T-helper 17 cell (primary cell): ENCODE results near the gene TULP3. TPM values are rescaled to one million over a fixed set of nuclear protein-coding genes. Genes with fewer than 3 reads are reported as not detected.
"Not testable (repeated sequence)": the region's sequence is repeated elsewhere in the genome, so short reads cannot be mapped to it uniquely, and the experiment has no call there.

Experiments
- ATAC-seq: fragments of 150-1000 bp; cut with Tn5 transposase; 2 replicates; pipeline ENCODE4 v1.10.0; 2021; ENCODE audit warnings: mild to moderate bottlenecking, moderate library complexity
- DNase-seq, 3 donors: peaks; one replicate each; pipeline versions ENCODE4 v3.0.0 to v3.0.0-alpha.2; 2020 to 2021
- H3K9me3 ChIP-seq: one replicate; pipeline ENCODE4 v1.7.0; 2013; ENCODE audit warnings: low read length, mild to moderate bottlenecking; ENCODE audit not compliant: control insufficient read depth, poor library complexity, severe bottlenecking
- H3K27ac Mint-ChIP-seq: one replicate; pipeline ENCODE4 v1.8.0; 2022; ENCODE audit warnings: mild to moderate bottlenecking, moderate library complexity, mixed read lengths
- H3K27me3 Mint-ChIP-seq: one replicate; pipeline ENCODE4 v1.8.0; 2022; ENCODE audit warnings: mixed read lengths
- H3K36me3 Mint-ChIP-seq: one replicate; pipeline ENCODE4 v1.8.0; 2022; ENCODE audit warnings: low read depth, mixed read lengths
- H3K4me1 Mint-ChIP-seq: one replicate; pipeline ENCODE4 v1.8.0; 2022; ENCODE audit warnings: mild to moderate bottlenecking, mixed read lengths
- H3K4me3 Mint-ChIP-seq: one replicate; pipeline ENCODE4 v1.8.0; 2022; ENCODE audit warnings: mild to moderate bottlenecking, moderate library complexity, mixed read lengths
- total RNA-seq, 4 donors: library from RNA in 2 of 4; stranded (reverse) in 2 of 4; gene quantifications; one replicate each; pipeline ENCODE4 v1.2.3 and lab custom pipeline; 2022 to 2026

The TULP3 gene
- total RNA-seq, 2 donors from 2014 or later = 6.3 to 7.9 TPM

DNA sequence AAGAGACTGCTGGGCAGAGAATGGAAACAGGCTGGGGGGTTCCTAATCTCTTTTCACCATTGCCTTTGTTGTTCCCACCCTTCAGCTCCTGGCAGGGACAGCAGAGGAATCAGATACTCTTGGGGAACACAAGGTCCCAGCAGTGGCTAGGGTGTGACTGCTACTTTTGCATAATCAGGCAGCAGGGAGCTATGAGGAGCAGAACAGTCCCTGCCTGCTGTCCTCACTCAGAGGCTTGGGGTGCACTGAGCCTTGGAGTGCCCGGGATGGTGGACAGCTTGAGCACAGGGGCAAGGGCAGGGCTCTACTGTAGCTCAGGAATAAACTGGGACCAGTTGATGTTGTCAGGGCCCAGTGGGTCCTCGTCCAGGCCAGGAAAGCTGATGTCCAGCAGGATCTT lies 32.4 kb upstream of the TULP3 start:
- no peaks in the 10 kb centered on the region for H3K9me3 ChIP-seq
- no peak for ATAC-seq
- Mint-ChIP-seq H3K27ac (peak overlapping the region; percentile 81), H3K27me3 (no peaks in the 10 kb centered on the region), H3K4me3 (no peak overlapping the region), H3K4me1 (peaks cover 2% of the 10 kb centered on the region), H3K36me3 (no peaks in the 10 kb centered on the region)
- DNase-seq = no peak

- ATAC-seq (no peak), DNase-seq (no peak)
- Mint-ChIP-seq H3K4me1 (peaks cover 4% of the 10 kb centered on the region), H3K4me3 (no peak overlapping the region), H3K27ac (peak overlapping the region; percentile 81), H3K36me3 (no peaks in the 10 kb centered on the region), H3K27me3 (no peaks in the 10 kb centered on the region)
- H3K9me3 ChIP-seq = no peaks in the 10 kb centered on the region
Observed at GRCh38 chr12:2858944-2859421, 31.7 kb upstream of the TULP3 start.

DNA sequence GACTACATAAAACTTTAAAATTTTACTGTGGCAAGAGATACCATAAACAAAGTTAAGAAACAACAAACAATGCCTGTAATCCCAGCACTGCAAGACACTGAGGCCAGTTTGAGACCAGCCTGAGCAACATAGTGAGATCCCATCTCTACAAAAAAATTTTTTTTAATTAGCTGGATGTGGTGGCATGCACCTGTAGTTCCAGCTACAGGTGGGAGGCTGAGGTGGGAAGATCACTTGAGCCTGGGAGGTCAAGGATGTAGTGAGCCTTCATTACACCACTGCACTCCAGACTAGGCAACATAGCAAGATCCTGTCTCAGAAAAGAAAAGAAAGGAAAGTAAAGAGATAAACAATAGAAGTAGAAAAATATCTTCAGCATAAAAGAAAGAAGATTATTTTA lies 30.5 kb upstream of the TULP3 start:
- Mint-ChIP-seq H3K27ac (no peak overlapping the region), H3K27me3 (no peaks in the 10 kb centered on the region), H3K4me3 (no peak overlapping the region), H3K36me3 (no peaks in the 10 kb centered on the region), H3K4me1 (peaks cover 4% of the 10 kb centered on the region)
- H3K9me3 ChIP-seq = no peaks in the 10 kb centered on the region
- ATAC-seq (no peak), DNase-seq (no peak)

- H3K27ac Mint-ChIP-seq = no peak overlapping the region
- no peaks in the 10 kb centered on the region for H3K9me3 ChIP-seq
- no peaks in the 10 kb centered on the region for H3K36me3 Mint-ChIP-seq
- no peaks in the 10 kb centered on the region for H3K27me3 Mint-ChIP-seq
- DNase-seq (no peak), ATAC-seq (no peak)
- peaks cover 6% of the 10 kb centered on the region for H3K4me1 Mint-ChIP-seq
- H3K4me3 Mint-ChIP-seq = no peak overlapping the region
Observed at GRCh38 chr12:2862876-2863275, 27.8 kb upstream of the TULP3 start.

- not testable (repeated sequence) for H3K27me3 Mint-ChIP-seq, H3K27ac Mint-ChIP-seq, H3K9me3 ChIP-seq, ATAC-seq, H3K36me3 Mint-ChIP-seq, H3K4me3 Mint-ChIP-seq, DNase-seq, H3K4me1 Mint-ChIP-seq
Observed at GRCh38 chr12:2863402-2863801, 27.3 kb upstream of the TULP3 start.

DNA sequence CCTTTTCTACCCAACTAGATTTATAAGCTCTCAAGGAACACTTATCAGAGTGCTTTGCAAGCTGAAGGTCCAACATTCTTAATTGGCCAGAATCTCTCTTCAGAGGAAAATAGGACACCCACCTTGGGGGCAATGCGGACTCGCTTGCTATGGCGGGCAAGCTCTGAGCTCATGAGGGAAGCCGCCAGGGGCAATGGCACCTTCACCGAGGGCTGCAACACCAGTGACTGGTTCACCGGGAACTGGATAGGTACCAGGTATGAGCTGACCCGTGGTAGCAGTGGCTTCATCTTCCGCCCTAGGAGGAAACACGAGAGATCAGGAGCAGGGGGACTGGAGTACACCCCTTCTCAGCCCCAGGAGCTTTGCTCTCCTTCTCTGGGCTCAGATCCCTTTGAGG lies 26.5 kb upstream of the TULP3 start:
- DNase-seq = no peak
- Mint-ChIP-seq H3K27ac (peak overlapping the region; percentile 60), H3K4me3 (no peak overlapping the region), H3K27me3 (no peaks in the 10 kb centered on the region), H3K4me1 (peaks cover 6% of the 10 kb centered on the region), H3K36me3 (no peaks in the 10 kb centered on the region)
- ATAC-seq = no peak
- no peaks in the 10 kb centered on the region for H3K9me3 ChIP-seq

DNA sequence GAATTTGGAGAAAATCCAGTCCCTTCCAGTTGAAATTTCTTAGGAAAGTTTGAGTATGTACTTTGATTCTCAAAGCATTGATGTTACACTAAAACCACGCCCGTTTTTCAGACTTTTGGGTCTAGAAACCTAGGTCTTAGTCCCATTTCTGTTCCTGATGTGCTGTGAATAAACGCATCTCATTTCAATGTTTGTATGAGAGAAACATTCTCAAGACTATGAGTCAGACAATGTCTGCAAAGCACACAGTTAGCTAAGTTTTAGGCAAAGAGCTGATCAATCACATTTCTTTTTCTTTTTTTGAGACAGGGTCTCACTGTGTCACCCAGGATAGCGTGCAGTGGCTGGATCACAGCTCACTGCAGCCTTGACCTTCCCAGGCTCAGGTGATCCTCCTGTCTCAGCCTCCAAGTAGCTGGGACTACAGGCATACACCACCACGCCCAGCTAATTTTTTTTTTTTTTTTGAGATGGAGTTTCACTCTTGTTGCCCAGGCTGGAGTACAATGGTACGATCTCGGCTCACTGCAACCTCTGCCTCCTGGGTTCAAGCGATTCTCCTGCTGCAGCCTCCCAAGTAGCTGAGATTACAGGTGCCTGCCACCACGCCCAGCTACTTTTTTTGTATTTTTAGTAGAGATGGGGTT lies 21.6 kb upstream of the TULP3 start:
- not testable (repeated sequence) for H3K4me1 Mint-ChIP-seq, DNase-seq, H3K27me3 Mint-ChIP-seq, H3K4me3 Mint-ChIP-seq, H3K36me3 Mint-ChIP-seq, H3K9me3 ChIP-seq, ATAC-seq
- H3K27ac Mint-ChIP-seq = peak overlapping the region; percentile 78

GRCh38 chr12:2876431-2877046 lies 14.2 kb upstream of the TULP3 start:
- peak overlapping the region; percentile 88 for H3K4me3 Mint-ChIP-seq
- DNase-seq (no peak), ATAC-seq (peak; percentile 54)
- H3K4me1 Mint-ChIP-seq = peaks cover 28% of the 10 kb centered on the region
- peaks cover 8% of the 10 kb centered on the region for H3K36me3 Mint-ChIP-seq
- H3K9me3 ChIP-seq = no peaks in the 10 kb centered on the region
- H3K27me3 Mint-ChIP-seq = no peaks in the 10 kb centered on the region
- H3K27ac Mint-ChIP-seq = peak overlapping the region; percentile 99

DNA sequence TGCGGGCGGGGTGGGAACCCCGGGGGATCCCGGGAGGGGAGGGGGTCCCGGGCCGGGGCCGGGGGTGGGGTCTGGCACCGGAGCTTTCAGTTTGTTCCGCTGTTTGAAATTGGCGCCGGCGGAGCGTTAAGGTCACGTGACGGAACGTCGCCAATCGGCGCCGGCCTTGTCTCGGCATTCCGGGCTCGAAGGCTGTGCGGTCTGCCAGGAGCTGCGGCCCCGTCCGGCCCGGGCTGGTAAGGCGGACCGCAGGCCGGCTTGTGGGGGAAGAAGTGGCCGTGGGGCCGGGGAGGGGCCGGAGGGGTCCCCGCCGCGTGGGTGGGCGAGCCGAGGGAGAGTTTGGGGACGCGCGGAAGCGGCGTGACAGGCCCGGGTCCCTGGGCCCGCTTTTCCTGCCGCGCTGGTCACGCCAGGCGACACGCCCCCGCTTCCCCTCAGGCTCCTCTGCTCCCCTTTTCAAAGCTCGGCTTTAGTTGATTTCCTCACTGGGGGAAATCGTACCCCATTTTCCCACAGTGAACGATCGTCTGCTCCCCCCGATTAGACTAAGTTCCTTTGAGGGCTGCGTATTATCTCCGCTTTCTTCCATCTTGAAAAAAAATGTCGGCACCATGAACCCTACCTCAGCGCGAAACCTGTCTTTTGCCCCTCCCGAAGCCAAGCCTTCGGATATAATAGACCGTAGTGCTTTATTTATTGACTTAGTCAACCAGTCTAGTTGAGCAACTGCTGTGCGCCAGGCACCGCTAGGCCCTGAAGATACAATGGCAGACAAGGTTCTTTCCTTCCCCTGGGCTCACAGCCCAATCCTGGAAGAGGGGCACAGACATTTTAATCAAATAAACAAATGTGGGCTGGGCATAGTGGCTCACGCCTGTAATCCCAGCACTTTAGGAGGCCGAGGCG lies 13.4 kb upstream of the TULP3 start, which contains the start of the genes FOXM1 and RHNO1:
TSS of gene FOXM1 (minus strand) at position 128 of the 906 bp plus-strand sequence. CDS start 2,696 bp downstream, outside the sequence.
TSS of gene RHNO1 (plus strand) at position 177 of the 906 bp plus-strand sequence. CDS start 8,144 bp downstream, outside the sequence.
- Mint-ChIP-seq H3K27ac (peak within 1 kb of the TSS; percentile 99), H3K27me3 (no peaks in the 10 kb centered on the region), H3K36me3 (peaks cover 8% of the 10 kb centered on the region), H3K4me3 (peak within 1 kb of the TSS; percentile 96), H3K4me1 (peaks cover 30% of the 10 kb centered on the region)
- no peaks in the 10 kb centered on the region for H3K9me3 ChIP-seq
- ATAC-seq (peak; percentile 82), DNase-seq (peak; percentile 79 to 82 (median 82))

DNA sequence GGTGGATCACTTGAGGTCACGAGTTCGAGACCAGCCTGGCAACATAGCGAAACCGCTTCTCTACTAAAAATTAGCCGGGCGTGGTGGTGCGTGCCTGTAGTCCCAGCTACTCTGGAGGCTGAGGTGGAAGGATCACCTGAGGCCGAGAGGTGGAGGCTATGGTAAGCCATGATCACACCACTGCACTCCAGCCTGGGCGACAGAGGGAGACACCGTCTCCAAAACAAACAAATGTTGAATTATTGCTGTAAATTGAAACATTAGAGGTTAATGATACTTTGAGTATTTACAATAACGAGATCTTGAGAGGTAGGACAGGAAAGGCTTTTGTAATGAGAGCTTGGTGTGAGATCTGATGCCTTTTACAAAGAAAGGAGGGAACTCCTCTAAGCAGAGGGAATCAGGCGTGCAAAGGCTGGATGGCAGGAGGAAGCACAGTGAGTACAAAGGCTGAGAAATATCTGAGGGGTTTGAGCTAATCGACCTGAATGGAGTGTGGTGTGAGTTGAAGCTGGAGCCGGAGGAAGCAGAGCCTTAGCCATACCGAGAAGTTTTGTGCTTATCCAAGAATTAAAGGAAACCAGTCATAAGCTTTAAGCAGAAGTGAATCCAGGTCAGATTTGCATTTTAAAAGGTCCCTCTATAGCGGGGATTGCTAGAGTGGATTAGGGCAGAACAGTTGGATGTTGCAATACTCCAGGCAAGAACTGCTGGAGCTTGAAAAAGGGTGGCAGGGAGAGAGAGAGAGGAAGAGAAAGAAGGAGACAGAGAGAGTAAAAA lies 12.5 kb upstream of the TULP3 start:
- Mint-ChIP-seq H3K27ac (peak overlapping the region; percentile 99), H3K4me3 (peak overlapping the region; percentile 96), H3K4me1 (peaks cover 30% of the 10 kb centered on the region), H3K36me3 (peaks cover 8% of the 10 kb centered on the region), H3K27me3 (no peaks in the 10 kb centered on the region)
- ATAC-seq (peak; percentile 32), DNase-seq (no peak)
- H3K9me3 ChIP-seq = no peaks in the 10 kb centered on the region

GRCh38 chr12:2879853-2880252 lies 10.8 kb upstream of the TULP3 start:
- DNase-seq (no peak), ATAC-seq (no peak)
- peaks cover 11% of the 10 kb centered on the region for H3K36me3 Mint-ChIP-seq
- peak overlapping the region; percentile 96 for H3K4me3 Mint-ChIP-seq
- H3K27me3 Mint-ChIP-seq = no peaks in the 10 kb centered on the region
- H3K4me1 Mint-ChIP-seq = peaks cover 35% of the 10 kb centered on the region
- peak overlapping the region; percentile 99 for H3K27ac Mint-ChIP-seq
- no peaks in the 10 kb centered on the region for H3K9me3 ChIP-seq

DNA sequence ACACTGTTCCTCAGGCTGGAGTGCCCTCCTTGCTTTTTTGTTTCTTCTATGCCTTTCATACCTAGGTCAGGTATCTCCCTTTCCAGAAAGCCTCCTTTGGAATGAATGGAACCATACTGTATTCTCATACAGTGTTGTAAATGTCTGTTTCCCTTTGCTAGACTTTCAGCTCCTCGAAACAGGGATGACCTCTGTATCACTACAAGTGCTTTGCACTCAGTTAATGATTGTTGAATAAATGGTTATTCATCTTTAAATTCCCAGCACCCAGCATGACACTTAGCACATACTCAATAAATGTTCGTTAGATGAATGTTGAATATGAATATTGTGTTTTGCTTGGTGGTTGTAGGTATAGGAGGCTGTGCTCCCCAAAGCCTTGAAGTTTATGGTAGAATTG lies 5.9 kb upstream of the TULP3 start:
- Mint-ChIP-seq H3K36me3 (peaks cover 3% of the 10 kb centered on the region), H3K27me3 (no peaks in the 10 kb centered on the region), H3K4me3 (no peak overlapping the region), H3K4me1 (peaks cover 20% of the 10 kb centered on the region), H3K27ac (peak overlapping the region; percentile 61)
- DNase-seq (no peak), ATAC-seq (no peak)
- H3K9me3 ChIP-seq = no peaks in the 10 kb centered on the region
